OCI-LY1 (cell line): Measurements from ENCODE around the gene MFRP.

ENCODE experiments used
- CTCF ChIP-seq: fragments of 200-600 bp; sonication (generic), shearing (Covaris generic); IDR thresholded peaks from 2 replicates; pipeline ENCODE4 v1.5.1; 2017; ENCODE audit warnings: mild to moderate bottlenecking, antibody characterized with exemption, low read length, moderate library complexity, mixed read lengths
- EZH2 ChIP-seq: fragments of 200-600 bp; sonication (generic), shearing (Covaris generic); IDR thresholded peaks from 2 replicates; pipeline ENCODE4 v1.8.0; 2017; ENCODE audit warnings: borderline replicate concordance, mixed run types, mild to moderate bottlenecking, antibody characterized with exemption, low read length, moderate library complexity, mixed read lengths

DNA sequence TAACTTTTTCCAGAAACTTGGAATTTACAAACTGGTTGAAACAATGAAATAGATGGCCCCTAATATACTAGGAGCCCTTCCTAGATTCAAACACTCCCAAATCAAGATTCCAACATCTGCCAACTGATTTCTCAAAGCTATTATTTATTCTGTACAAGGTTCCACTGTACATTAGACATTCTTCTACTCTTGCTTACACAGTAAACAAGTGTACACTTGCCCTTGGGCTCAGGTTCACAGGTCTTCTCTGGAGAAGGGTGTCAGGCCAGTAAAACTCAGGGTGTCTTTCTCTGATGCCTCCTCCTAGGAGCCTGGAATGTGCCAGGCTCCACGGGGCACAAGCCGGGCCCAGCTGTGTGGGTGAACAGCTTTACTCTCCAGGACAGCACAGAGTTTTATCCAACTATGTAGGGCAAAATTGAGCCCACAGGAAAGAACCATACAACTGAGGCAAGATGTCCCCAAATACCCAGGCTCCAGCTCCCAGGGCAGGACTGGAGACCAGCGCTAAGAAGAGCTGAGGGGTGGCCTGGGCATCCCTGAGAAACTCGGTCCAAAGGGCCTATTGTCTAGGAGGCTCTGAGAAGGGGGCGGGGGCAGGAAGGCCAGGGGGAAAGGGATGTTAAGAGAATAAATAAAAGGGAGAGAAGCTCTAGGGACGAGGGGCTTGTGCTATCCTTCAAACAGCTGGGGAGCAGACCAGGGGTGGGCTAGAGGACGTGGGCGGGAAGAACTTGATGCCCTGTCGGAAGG is 8.8 kb upstream of the MFRP start:
- no peak for TF ChIP-seq CTCF
- no peak for TF ChIP-seq EZH2
